Measurements from ENCODE around the gene ARHGEF17.
A peak's percentile ranks its signal among the peaks of the same experiment; 100 is the strongest.

ARHGEF17 gene

DNA sequence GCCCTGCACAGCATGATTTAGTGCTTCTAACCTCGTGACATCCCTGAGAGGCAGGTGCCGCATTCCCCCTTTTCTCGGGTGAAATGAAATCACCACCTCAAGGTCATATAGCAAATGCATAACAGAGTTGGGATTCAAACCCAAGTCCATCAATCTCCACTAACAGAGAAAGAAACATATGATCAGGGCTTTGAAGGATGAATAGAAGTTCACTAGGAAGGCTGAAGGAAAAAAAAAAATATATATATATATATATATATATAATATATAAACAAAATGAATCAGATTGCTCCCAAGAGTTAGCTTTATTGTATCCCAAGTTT is 12.1 kb upstream of the ARHGEF17 start:
- no peak overlapping the region for H3K4me3 ChIP-seq (ENCODE audit: low read length)

DNA sequence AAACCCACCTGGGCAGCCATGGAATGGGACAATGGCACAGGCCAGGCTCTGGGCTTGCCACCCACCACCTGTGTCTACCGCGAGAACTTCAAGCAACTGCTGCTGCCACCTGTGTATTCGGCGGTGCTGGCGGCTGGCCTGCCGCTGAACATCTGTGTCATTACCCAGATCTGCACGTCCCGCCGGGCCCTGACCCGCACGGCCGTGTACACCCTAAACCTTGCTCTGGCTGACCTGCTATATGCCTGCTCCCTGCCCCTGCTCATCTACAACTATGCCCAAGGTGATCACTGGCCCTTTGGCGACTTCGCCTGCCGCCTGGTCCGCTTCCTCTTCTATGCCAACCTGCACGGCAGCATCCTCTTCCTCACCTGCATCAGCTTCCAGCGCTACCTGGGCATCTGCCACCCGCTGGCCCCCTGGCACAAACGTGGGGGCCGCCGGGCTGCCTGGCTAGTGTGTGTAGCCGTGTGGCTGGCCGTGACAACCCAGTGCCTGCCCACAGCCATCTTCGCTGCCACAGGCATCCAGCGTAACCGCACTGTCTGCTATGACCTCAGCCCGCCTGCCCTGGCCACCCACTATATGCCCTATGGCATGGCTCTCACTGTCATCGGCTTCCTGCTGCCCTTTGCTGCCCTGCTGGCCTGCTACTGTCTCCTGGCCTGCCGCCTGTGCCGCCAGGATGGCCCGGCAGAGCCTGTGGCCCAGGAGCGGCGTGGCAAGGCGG is 11.4 kb upstream of the ARHGEF17 start:
- no peak overlapping the region for H3K4me3 ChIP-seq (ENCODE audit: low read length)
- no peak overlapping the region for H3K27ac ChIP-seq (ENCODE audit: low read length)
- H3K9ac ChIP-seq (ENCODE audit: low read length): no peak overlapping the region
- H3K9me3 ChIP-seq (ENCODE audit: control insufficient read depth, low read depth, low read length): no peaks in the 10 kb centered on the region
- no peaks in the 10 kb centered on the region for H3K36me3 ChIP-seq (ENCODE audit: control insufficient read depth, low read depth, low read length)
- H3K27me3 ChIP-seq (ENCODE audit: control insufficient read depth, insufficient read depth, low read length): no peaks in the 10 kb centered on the region
- H3K4me1 ChIP-seq (ENCODE audit: control insufficient read depth, low read depth, low read length): peaks cover 7% of the 10 kb centered on the region

More for the DNA sequence above, 12.1 kb upstream of the ARHGEF17 start:
- Histone ChIP-seq H3K9me3 (ENCODE audit: control insufficient read depth, low read depth, low read length) (no peaks in the 10 kb centered on the region), H3K36me3 (ENCODE audit: control insufficient read depth, low read depth, low read length) (no peaks in the 10 kb centered on the region), H3K4me1 (ENCODE audit: control insufficient read depth, low read depth, low read length) (peaks cover 7% of the 10 kb centered on the region), H3K27ac (ENCODE audit: low read length) (no peak overlapping the region), H3K27me3 (ENCODE audit: control insufficient read depth, insufficient read depth, low read length) (no peaks in the 10 kb centered on the region), H3K9ac (ENCODE audit: low read length) (no peak overlapping the region)

DNA sequence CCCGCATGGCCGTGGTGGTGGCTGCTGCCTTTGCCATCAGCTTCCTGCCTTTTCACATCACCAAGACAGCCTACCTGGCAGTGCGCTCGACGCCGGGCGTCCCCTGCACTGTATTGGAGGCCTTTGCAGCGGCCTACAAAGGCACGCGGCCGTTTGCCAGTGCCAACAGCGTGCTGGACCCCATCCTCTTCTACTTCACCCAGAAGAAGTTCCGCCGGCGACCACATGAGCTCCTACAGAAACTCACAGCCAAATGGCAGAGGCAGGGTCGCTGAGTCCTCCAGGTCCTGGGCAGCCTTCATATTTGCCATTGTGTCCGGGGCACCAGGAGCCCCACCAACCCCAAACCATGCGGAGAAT is 10.9 kb upstream of the ARHGEF17 start:
- Histone ChIP-seq H3K27ac (ENCODE audit: low read length) (no peak overlapping the region), H3K36me3 (ENCODE audit: control insufficient read depth, low read depth, low read length) (no peaks in the 10 kb centered on the region), H3K9ac (ENCODE audit: low read length) (no peak overlapping the region), H3K4me1 (ENCODE audit: control insufficient read depth, low read depth, low read length) (peaks cover 7% of the 10 kb centered on the region), H3K27me3 (ENCODE audit: control insufficient read depth, insufficient read depth, low read length) (no peaks in the 10 kb centered on the region), H3K9me3 (ENCODE audit: control insufficient read depth, low read depth, low read length) (no peaks in the 10 kb centered on the region), H3K4me3 (ENCODE audit: low read length) (no peak overlapping the region)

DNA sequence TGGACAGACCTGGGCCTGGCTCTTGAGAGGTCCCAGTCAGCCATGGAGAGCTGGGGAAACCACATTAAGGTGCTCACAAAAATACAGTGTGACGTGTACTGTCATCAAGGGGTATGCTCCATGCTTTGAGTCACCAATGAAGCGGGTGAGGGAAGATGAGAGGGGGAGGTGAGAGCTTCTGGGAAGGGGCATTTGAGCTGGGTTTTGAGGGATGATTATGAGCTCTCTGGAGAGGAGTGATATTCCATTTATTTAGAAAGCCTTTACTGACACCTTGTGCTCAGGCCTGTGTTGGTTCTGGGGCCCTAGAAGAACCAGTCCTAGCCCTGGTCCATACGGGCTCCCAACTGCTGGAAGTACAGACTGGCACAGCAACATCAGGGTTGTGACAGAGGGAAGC is 10.4 kb upstream of the ARHGEF17 start:
- H3K36me3 ChIP-seq (ENCODE audit: control insufficient read depth, low read depth, low read length): no peaks in the 10 kb centered on the region
- no peak overlapping the region for H3K4me3 ChIP-seq (ENCODE audit: low read length)
- peaks cover 7% of the 10 kb centered on the region for H3K4me1 ChIP-seq (ENCODE audit: control insufficient read depth, low read depth, low read length)
- no peak overlapping the region for H3K27ac ChIP-seq (ENCODE audit: low read length)
- no peaks in the 10 kb centered on the region for H3K9me3 ChIP-seq (ENCODE audit: control insufficient read depth, low read depth, low read length)
- no peak overlapping the region for H3K9ac ChIP-seq (ENCODE audit: low read length)
- H3K27me3 ChIP-seq (ENCODE audit: control insufficient read depth, insufficient read depth, low read length): no peaks in the 10 kb centered on the region

DNA sequence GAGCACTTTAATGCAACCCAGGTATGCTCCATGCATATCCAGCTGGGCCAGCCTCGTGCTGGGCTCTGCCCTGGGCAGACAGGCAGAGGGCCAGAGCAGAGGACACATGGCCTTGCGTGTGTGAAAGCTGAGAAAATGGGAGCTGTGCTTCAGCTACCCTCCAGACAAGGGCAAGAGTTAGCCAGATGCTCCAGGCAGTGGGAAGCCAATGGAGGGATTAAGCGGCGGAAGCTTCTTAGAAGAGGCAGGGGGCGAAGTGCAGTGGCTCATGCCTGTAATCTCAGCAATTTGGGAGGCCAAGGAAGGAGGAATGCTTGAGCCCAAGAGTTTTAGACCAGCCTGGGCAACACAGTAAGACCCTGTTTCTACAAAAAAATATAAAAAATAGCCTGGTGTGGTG is 9.8 kb upstream of the ARHGEF17 start:
- Histone ChIP-seq H3K9me3 (ENCODE audit: control insufficient read depth, low read depth, low read length) (no peaks in the 10 kb centered on the region), H3K4me3 (ENCODE audit: low read length) (no peak overlapping the region), H3K4me1 (ENCODE audit: control insufficient read depth, low read depth, low read length) (peaks cover 7% of the 10 kb centered on the region), H3K36me3 (ENCODE audit: control insufficient read depth, low read depth, low read length) (no peaks in the 10 kb centered on the region), H3K27ac (ENCODE audit: low read length) (no peak overlapping the region), H3K9ac (ENCODE audit: low read length) (no peak overlapping the region), H3K27me3 (ENCODE audit: control insufficient read depth, insufficient read depth, low read length) (no peaks in the 10 kb centered on the region)

DNA sequence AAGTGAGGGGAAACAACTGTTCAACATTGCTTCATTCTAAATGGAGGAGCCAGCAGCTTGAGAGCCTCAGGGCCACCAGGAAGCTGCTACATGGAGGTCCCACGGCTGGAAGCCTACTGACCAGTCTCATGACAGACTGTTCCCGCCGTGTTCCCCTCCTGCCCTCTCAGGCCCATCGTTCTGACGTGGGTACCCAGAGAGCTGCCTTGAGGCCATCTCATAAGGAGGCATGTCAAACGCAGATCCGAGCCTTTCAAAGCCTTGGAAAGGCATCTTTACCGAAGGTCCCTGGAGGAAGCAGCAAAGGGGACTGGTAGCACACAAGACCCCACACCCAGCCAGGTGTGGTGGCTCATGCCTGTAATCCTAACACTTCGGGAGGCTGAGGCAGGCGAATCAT is 8.3 kb upstream of the ARHGEF17 start:
- H3K4me3 ChIP-seq (ENCODE audit: low read length): no peak overlapping the region
- no peaks in the 10 kb centered on the region for H3K36me3 ChIP-seq (ENCODE audit: control insufficient read depth, low read depth, low read length)
- peaks cover 2% of the 10 kb centered on the region for H3K27me3 ChIP-seq (ENCODE audit: control insufficient read depth, insufficient read depth, low read length)
- H3K9me3 ChIP-seq (ENCODE audit: control insufficient read depth, low read depth, low read length): no peaks in the 10 kb centered on the region
- H3K27ac ChIP-seq (ENCODE audit: low read length): no peak overlapping the region
- peaks cover 7% of the 10 kb centered on the region for H3K4me1 ChIP-seq (ENCODE audit: control insufficient read depth, low read depth, low read length)
- H3K9ac ChIP-seq (ENCODE audit: low read length): no peak overlapping the region

DNA sequence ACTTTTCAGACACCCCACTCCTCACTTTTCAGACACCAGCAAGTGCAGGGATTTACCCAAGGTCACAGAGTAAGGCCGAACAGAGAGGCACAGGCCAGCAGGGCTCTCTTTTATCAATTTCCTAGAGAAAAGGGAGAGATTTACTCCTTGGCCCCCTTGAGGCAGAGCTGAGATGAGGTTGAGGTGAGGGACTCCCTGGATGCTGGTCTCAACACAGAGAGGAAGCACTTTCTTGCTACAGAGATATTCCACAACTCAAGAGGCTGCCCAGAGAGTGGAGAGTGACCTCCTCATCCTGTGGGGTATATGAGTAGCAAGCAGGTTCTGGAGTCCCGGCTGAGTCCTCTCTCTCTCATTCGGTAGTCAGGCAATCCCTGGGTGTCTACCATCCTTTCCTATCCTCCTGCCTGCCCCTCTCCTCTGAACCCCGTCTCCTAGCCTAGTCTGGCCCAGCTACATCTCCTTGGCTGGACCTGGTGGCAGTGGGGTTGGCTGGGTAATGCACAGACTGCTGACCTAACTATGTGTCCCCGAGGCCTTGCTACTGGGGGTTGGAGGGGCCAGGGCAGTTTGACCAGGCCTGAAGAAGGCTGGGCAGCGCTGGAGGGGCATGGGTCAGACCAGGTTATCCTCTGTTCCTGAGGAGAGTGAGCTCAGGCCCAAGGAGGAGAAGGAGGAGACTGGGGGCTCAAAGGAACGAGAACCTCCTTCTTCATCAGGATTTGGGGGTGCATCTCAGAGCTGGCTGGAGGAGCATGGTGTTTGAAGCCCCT is 1.8 kb upstream of the ARHGEF17 start:
- H3K9ac ChIP-seq (ENCODE audit: low read length): no peak overlapping the region
- peaks cover 48% of the 10 kb centered on the region for H3K27me3 ChIP-seq (ENCODE audit: control insufficient read depth, insufficient read depth, low read length)
- H3K4me3 ChIP-seq (ENCODE audit: low read length): peak overlapping the region; percentile 55
- H3K36me3 ChIP-seq (ENCODE audit: control insufficient read depth, low read depth, low read length): no peaks in the 10 kb centered on the region
- H3K27ac ChIP-seq (ENCODE audit: low read length): no peak overlapping the region
- no peaks in the 10 kb centered on the region for H3K9me3 ChIP-seq (ENCODE audit: control insufficient read depth, low read depth, low read length)
- H3K4me1 ChIP-seq (ENCODE audit: control insufficient read depth, low read depth, low read length): peaks cover 16% of the 10 kb centered on the region

DNA sequence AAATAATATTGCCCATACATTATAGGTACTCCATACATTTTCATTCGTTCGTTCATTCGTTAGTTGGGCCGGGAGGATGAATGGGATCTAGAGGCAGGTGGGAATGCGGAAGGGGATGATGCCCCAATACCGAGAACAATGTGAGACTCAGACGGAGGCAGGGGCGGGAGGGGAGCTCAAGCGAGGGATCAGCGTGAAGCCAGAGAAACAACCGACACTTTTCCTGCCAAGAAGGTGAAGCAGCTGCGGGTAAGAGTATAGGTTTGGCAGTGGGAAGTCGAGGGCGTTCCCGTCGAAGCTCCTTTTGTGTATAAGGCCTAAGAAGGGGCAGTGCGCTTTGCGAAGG is 1.1 kb upstream of the ARHGEF17 start:
- Histone ChIP-seq H3K27ac (ENCODE audit: low read length) (no peak overlapping the region), H3K4me1 (ENCODE audit: control insufficient read depth, low read depth, low read length) (peaks cover 16% of the 10 kb centered on the region), H3K36me3 (ENCODE audit: control insufficient read depth, low read depth, low read length) (no peaks in the 10 kb centered on the region), H3K27me3 (ENCODE audit: control insufficient read depth, insufficient read depth, low read length) (peaks cover 48% of the 10 kb centered on the region), H3K9me3 (ENCODE audit: control insufficient read depth, low read depth, low read length) (no peaks in the 10 kb centered on the region), H3K4me3 (ENCODE audit: low read length) (peak overlapping the region; percentile 55), H3K9ac (ENCODE audit: low read length) (no peak overlapping the region)

DNA sequence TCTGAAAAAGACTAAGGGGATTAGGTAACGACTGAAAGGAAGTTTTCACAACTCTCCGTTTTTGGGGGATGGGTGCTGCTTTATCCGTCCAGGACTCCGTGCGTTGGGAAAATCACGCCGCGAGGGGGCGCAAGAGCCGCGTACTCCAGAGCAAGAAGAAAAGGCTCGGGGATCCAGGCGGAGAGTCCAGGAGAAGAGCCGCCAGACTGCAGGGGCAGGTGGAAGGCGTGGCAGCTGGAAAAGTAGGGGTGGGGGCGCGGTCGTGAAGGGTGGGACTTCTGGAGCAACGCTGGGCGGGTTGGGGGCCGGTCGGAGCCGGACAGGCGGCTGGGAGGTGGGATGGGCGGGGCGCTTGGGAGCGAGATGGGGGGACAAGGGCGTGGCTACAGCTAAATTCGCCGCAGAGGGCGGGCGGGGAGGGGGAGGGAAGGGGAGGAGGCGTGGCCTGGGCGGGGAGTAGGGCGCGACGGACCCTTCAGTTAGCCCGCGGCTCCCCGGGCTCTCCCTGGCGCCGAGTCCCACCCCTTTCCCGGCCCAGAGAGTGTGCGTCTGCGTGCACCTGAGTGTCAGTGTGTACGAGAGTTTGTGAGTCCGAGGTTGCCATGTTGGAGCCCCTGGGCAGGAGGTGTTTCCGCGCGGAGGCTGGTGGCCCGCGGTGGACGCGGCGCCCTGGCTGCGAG is 613 bp upstream of the ARHGEF17 start:
- Histone ChIP-seq H3K27me3 (ENCODE audit: control insufficient read depth, insufficient read depth, low read length) (peaks cover 48% of the 10 kb centered on the region), H3K27ac (ENCODE audit: low read length) (no peak overlapping the region), H3K9me3 (ENCODE audit: control insufficient read depth, low read depth, low read length) (no peaks in the 10 kb centered on the region), H3K9ac (ENCODE audit: low read length) (peak overlapping the region; percentile 56), H3K36me3 (ENCODE audit: control insufficient read depth, low read depth, low read length) (no peaks in the 10 kb centered on the region), H3K4me3 (ENCODE audit: low read length) (peak overlapping the region; percentile 80), H3K4me1 (ENCODE audit: control insufficient read depth, low read depth, low read length) (peaks cover 16% of the 10 kb centered on the region)

DNA sequence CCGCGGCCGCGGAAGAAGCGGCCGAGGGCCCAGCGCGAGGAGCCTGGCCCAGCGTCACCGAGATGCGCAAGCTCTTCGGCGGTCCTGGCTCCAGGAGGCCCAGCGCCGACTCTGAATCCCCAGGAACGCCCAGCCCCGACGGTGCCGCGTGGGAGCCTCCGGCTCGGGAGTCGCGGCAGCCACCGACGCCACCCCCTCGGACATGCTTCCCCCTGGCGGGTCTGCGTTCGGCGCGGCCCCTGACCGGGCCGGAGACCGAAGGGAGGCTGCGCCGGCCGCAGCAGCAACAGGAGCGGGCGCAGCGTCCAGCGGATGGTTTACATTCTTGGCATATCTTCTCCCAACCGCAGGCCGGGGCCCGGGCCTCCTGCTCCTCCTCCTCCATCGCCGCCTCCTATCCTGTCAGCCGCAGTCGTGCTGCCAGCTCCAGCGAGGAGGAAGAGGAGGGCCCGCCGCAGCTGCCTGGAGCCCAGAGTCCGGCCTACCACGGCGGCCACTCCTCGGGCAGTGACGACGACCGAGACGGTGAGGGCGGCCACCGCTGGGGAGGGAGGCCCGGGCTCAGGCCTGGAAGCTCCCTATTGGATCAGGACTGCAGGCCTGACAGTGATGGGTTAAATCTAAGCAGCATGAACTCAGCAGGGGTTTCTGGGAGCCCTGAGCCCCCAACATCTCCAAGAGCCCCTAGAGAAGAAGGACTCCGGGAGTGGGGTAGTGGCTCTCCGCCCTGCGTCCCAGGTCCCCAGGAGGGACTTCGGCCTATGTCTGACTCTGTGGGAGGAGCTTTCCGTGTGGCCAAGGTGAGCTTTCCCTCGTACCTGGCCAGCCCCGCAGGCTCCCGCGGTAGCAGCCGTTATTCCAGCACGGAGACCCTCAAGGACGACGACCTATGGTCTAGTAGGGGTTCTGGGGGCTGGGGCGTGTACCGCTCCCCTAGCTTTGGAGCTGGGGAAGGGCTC is 1.2 kb downstream of the ARHGEF17 start:
- no peak overlapping the region for H3K27ac ChIP-seq (ENCODE audit: low read length)

DNA sequence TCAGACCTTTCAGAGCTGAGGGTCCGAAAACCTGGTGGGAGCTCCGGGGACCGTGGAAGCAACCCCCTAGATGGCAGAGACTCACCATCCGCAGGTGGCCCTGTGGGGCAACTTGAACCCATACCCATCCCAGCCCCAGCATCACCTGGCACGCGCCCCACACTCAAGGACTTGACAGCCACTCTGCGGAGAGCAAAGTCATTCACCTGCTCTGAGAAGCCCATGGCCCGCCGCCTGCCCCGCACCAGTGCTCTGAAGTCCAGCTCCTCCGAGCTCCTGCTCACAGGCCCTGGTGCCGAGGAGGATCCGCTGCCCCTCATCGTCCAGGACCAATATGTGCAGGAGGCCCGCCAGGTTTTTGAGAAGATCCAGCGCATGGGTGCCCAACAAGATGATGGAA is 2.0 kb downstream of the ARHGEF17 start:
- peak overlapping the region; percentile 80 for H3K4me3 ChIP-seq (ENCODE audit: low read length)
- H3K4me1 ChIP-seq (ENCODE audit: control insufficient read depth, low read depth, low read length): peaks cover 19% of the 10 kb centered on the region

More for the DNA sequence above, 1.2 kb downstream of the ARHGEF17 start:
- peaks cover 48% of the 10 kb centered on the region for H3K27me3 ChIP-seq (ENCODE audit: control insufficient read depth, insufficient read depth, low read length)
- peak overlapping the region; percentile 56 for H3K9ac ChIP-seq (ENCODE audit: low read length)
- H3K9me3 ChIP-seq (ENCODE audit: control insufficient read depth, low read depth, low read length): no peaks in the 10 kb centered on the region
- H3K4me1 ChIP-seq (ENCODE audit: control insufficient read depth, low read depth, low read length): peaks cover 16% of the 10 kb centered on the region
- H3K4me3 ChIP-seq (ENCODE audit: low read length): peak overlapping the region; percentile 80
- no peaks in the 10 kb centered on the region for H3K36me3 ChIP-seq (ENCODE audit: control insufficient read depth, low read depth, low read length)

More for the DNA sequence above, 2.0 kb downstream of the ARHGEF17 start:
- no peaks in the 10 kb centered on the region for H3K36me3 ChIP-seq (ENCODE audit: control insufficient read depth, low read depth, low read length)
- no peaks in the 10 kb centered on the region for H3K9me3 ChIP-seq (ENCODE audit: control insufficient read depth, low read depth, low read length)
- H3K27me3 ChIP-seq (ENCODE audit: control insufficient read depth, insufficient read depth, low read length): peaks cover 42% of the 10 kb centered on the region
- no peak overlapping the region for H3K27ac ChIP-seq (ENCODE audit: low read length)
- no peak overlapping the region for H3K9ac ChIP-seq (ENCODE audit: low read length)
